ENCODE data around the gene APCDD1L. TPM values are rescaled to one million over a fixed set of nuclear protein-coding genes. Genes with fewer than 3 reads are reported as not detected.

The APCDD1L gene
- total RNA-seq, 4 donors from 2014 or later, result 0.33 to 1.7 (median 1.1) TPM

DNA sequence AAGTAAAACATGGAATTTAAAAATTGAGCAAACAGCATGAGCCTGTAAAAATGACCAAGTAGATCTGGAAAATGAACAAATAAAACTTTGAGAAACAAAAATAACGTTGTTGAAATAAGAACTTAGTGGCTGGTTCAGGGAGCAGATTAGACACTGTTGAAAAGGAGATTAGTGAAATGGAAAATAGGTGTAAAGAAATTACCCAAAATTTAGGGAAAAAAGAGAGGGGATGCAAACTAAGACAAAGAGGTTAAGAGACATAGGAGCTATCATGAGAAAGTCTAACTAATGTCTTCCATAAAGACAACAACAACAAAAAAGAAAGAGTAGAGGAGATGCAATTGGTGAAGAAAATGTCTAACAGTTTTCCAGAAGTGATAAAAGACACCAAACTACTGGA lies 29.0 kb downstream of the APCDD1L start:
- Histone ChIP-seq H3K27ac (replicated peaks in 1 of 4) (no peak overlapping the region), H3K36me3 (no peaks in the 10 kb centered on the region), H3K9me3 (peaks cover 0 to 15% (median 14%) of the 10 kb centered on the region in 4 donors), H3K27me3 (no peaks in the 10 kb centered on the region), H3K4me3 (no peak overlapping the region), H3K4me1 (peaks cover 0 to 7% (median 6%) of the 10 kb centered on the region in 4 donors)
- intact Hi-C loops (cut with DNase I), result loop anchor here (10.0 kb wide), 1 partner anchor 349 kb away; no protein-coding TSS in a partner anchor
- no peak for DNase-seq (ENCODE audit: extremely low spot score)
- TF ChIP-seq POLR2AphosphoS5 (IDR thresholded peaks at IDR 0.05) (no peak), POLR2A (IDR thresholded peaks at IDR 0.05; ENCODE audit: low read depth) (no peak), EP300 (IDR thresholded peaks at IDR 0.05) (no peak)
- TF ChIP-seq, protein P1, sequence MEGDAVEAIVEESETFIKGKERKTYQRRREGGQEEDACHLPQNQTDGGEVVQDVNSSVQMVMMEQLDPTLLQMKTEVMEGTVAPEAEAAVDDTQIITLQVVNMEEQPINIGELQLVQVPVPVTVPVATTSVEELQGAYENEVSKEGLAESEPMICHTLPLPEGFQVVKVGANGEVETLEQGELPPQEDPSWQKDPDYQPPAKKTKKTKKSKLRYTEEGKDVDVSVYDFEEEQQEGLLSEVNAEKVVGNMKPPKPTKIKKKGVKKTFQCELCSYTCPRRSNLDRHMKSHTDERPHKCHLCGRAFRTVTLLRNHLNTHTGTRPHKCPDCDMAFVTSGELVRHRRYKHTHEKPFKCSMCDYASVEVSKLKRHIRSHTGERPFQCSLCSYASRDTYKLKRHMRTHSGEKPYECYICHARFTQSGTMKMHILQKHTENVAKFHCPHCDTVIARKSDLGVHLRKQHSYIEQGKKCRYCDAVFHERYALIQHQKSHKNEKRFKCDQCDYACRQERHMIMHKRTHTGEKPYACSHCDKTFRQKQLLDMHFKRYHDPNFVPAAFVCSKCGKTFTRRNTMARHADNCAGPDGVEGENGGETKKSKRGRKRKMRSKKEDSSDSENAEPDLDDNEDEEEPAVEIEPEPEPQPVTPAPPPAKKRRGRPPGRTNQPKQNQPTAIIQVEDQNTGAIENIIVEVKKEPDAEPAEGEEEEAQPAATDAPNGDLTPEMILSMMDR (IDR thresholded peaks at IDR 0.05), result no peak
- WGBS, result 51% methylated on average over 1 of the region's 1 CpG

DNA sequence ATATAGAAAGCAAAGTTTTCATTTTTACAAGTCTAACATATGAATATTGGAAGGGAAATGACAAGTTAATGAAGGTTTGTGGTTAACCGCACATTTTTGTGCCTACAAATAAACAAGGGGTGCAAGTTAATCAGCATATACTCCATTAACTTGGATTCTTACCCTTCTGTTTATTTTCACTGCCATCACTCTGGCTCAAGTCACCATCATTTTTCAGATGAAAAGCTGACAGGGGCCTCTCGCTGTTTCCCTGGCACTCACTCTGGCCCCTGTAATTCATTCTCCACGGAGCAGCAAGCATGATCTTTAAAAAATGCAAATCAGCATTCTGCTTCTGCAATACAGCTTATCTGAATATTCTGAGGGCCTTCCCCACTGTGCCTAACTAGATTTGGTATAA lies 29.8 kb downstream of the APCDD1L start:
- Histone ChIP-seq H3K27ac (replicated peaks in 1 of 4) (no peak overlapping the region), H3K27me3 (no peaks in the 10 kb centered on the region), H3K36me3 (no peaks in the 10 kb centered on the region), H3K9me3 (peaks cover 0 to 15% (median 14%) of the 10 kb centered on the region in 4 donors), H3K4me1 (peaks cover 0 to 7% (median 7%) of the 10 kb centered on the region in 4 donors), H3K4me3 (no peak overlapping the region)
- intact Hi-C loops (cut with DNase I), result loop anchor here (10.0 kb wide), 1 partner anchor 349 kb away; no protein-coding TSS in a partner anchor
- no peak for DNase-seq (ENCODE audit: extremely low spot score)
- TF ChIP-seq POLR2A (IDR thresholded peaks at IDR 0.05; ENCODE audit: low read depth) (no peak), POLR2AphosphoS5 (IDR thresholded peaks at IDR 0.05) (no peak), EP300 (IDR thresholded peaks at IDR 0.05) (no peak)
- TF ChIP-seq, protein P1 (IDR thresholded peaks at IDR 0.05), result no peak
- 62% methylated on average over 3 of the region's 3 CpGs for WGBS

DNA sequence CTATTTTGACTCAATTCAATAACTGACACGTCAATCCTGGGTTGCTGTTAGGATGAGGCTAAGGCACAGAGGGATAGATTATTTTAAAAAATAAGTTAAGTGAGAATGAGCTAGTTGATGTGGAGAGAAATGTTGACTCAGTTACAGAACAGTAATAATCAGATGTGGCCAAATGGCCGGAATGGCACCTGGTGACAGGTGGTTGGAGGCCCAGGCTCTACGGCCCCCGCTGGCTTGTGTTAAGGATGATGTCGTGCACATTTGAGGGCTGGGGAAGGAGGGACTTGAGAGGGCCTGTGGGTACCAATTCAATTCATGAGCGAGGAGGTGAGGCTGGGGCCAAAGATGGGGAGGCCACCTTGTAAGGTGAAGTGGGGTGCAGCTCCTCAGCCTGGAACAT lies 31.7 kb downstream of the APCDD1L start:
- TF ChIP-seq EP300 (IDR thresholded peaks at IDR 0.05), result no peak
- no peak for TF ChIP-seq POLR2AphosphoS5 (IDR thresholded peaks at IDR 0.05)
- TF ChIP-seq POLR2A (IDR thresholded peaks at IDR 0.05; ENCODE audit: low read depth), result no peak
- TF ChIP-seq, protein P1 (IDR thresholded peaks at IDR 0.05), result no peak
- Histone ChIP-seq H3K36me3 (no peaks in the 10 kb centered on the region), H3K4me1 (peaks cover 0 to 7% (median 7%) of the 10 kb centered on the region in 4 donors), H3K9me3 (peaks cover 0 to 16% (median 15%) of the 10 kb centered on the region in 4 donors), H3K27ac (replicated peaks in 1 of 4) (no peak overlapping the region), H3K27me3 (no peaks in the 10 kb centered on the region), H3K4me3 (no peak overlapping the region)
- WGBS, result 94% methylated on average over 6 of the region's 6 CpGs
- no peak for DNase-seq (ENCODE audit: extremely low spot score)
- intact Hi-C loops (cut with DNase I), result loop anchor here (5.0 to 10.0 kb wide), 2 partner anchors 169 to 351 kb away; partner anchors contain the start of gene STX16

DNA sequence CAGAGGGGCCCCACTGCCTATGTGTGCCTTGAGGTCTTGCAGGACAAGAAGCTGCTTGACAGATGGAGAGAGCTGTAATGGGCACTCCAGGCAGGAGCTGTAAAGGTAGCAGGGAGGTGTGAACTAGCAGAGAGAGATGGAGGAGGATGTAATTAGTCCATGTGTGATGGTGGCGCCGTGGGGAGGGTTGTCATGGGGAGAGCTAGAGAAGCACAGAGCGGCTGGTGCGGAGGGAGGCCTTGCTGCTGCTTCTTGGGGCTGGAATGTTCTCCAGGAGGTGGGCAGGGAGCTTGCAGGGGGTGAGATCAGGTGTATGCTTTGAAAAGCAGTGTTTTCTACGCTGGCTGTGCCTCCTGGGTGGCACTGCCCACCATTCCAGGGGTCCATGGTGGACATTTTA lies 32.1 kb downstream of the APCDD1L start:
- Histone ChIP-seq H3K36me3 (no peaks in the 10 kb centered on the region), H3K9me3 (peaks cover 0 to 19% (median 17%) of the 10 kb centered on the region in 4 donors), H3K27ac (replicated peaks in 1 of 4) (no peak overlapping the region), H3K4me3 (no peak overlapping the region), H3K4me1 (peaks cover 0 to 7% (median 7%) of the 10 kb centered on the region in 4 donors), H3K27me3 (no peaks in the 10 kb centered on the region)
- intact Hi-C loops (cut with DNase I), result loop anchor here (5.0 to 10.0 kb wide), 2 partner anchors 169 to 352 kb away; partner anchors contain the start of gene STX16
- TF ChIP-seq POLR2AphosphoS5 (IDR thresholded peaks at IDR 0.05) (no peak), EP300 (IDR thresholded peaks at IDR 0.05) (no peak)
- no peak for DNase-seq (ENCODE audit: extremely low spot score)
- 83% methylated on average over 5 of the region's 5 CpGs for WGBS

DNA sequence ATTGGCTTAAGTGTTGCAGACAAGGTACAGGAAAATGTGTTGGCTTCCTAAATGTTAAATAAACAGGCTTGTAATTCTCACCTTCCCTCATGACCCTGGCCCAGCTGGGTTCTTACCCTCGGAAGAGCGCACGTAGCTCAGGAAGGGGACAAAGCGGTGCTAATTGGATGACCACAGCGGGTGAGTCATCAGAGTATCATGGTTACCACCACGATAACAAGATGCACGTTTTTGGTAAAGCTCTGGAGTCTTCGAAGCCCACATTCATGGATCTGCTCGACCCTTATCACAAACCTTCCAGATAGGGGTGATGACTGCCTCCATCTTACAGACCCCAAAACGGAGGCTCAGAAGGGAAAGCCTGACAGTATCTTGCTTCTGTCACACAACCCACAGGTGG lies 32.8 kb downstream of the APCDD1L start:
- no peaks in the 10 kb centered on the region for H3K36me3 ChIP-seq
- H3K4me1 ChIP-seq, result peaks cover 0 to 7% (median 7%) of the 10 kb centered on the region in 4 donors
- H3K9me3 ChIP-seq, result peaks cover 0 to 21% (median 18%) of the 10 kb centered on the region in 4 donors
- no peaks in the 10 kb centered on the region for H3K27me3 ChIP-seq
- TF ChIP-seq EP300 (IDR thresholded peaks at IDR 0.05) (no peak), POLR2AphosphoS5 (IDR thresholded peaks at IDR 0.05) (no peak), POLR2A (IDR thresholded peaks at IDR 0.05; ENCODE audit: low read depth) (no peak)
- TF ChIP-seq, protein P1 (IDR thresholded peaks at IDR 0.05), result no peak
- H3K27ac ChIP-seq (replicated peaks in 1 of 4), result no peak overlapping the region
- intact Hi-C loops (cut with DNase I), result loop anchor here (5.0 to 10.0 kb wide), 2 partner anchors 170 to 352 kb away; partner anchors contain the start of gene STX16
- H3K4me3 ChIP-seq, result no peak overlapping the region
- no peak for DNase-seq (ENCODE audit: extremely low spot score)
- 77% methylated on average over 10 of the region's 10 CpGs for WGBS
